GM12864 (cell line): ENCODE measurements around the gene NPHS1.

ENCODE experiments used
- DNase-seq: peaks from one replicate; pipeline ENCODE4 v3.0.0-alpha.2; 2011; ENCODE audit warnings: low read depth
- H3K4me3 ChIP-seq: 2 replicates; pipeline ENCODE4 v1.5.1; 2011; ENCODE audit warnings: mild to moderate bottlenecking, low read depth, low read length, control low read depth
- CTCF ChIP-seq: IDR thresholded peaks from 2 replicates; pipeline ENCODE4 v1.5.1; 2011; ENCODE audit warnings: low read depth, mild to moderate bottlenecking, moderate library complexity, low read length, control low read depth, inconsistent platforms; ENCODE audit errors: missing control alignments

NPHS1 gene

GRCh38 chr19:35860436-35860817, 8.1 kb upstream of the NPHS1 start:
- no peak for TF ChIP-seq CTCF
- no peak overlapping the region for H3K4me3 ChIP-seq
- DNase-seq = no peak

GRCh38 chr19:35859414-35859813, 7.1 kb upstream of the NPHS1 start:
- no peak for TF ChIP-seq CTCF
- DNase-seq = no peak
- no peak overlapping the region for H3K4me3 ChIP-seq

- DNase-seq = no peak
- H3K4me3 ChIP-seq = no peak overlapping the region
- no peak for TF ChIP-seq CTCF
Observed at GRCh38 chr19:35858311-35858710, 6.0 kb upstream of the NPHS1 start.

GRCh38 chr19:35856546-35857149, 4.3 kb upstream of the NPHS1 start, which contains the start of gene KIRREL2:
Gene KIRREL2, plus strand, starts transcription at chr19:35856911. Its CDS starts 209 bp downstream, at chr19:35857120.
- TF ChIP-seq CTCF = no peak
- peak within 1 kb of the TSS; percentile 41 for H3K4me3 ChIP-seq
- no peak for DNase-seq

GRCh38 chr19:35853038-35853756, 893 bp upstream of the NPHS1 start:
- H3K4me3 ChIP-seq = no peak overlapping the region
- no peak for TF ChIP-seq CTCF
- no peak for DNase-seq

GRCh38 chr19:35851213-35852028, 883 bp downstream of the NPHS1 start:
- no peak overlapping the region for H3K4me3 ChIP-seq

More at GRCh38 chr19:35851213-35852028, 883 bp downstream of the NPHS1 start:
- TF ChIP-seq CTCF = peak; percentile 18
- no peak for DNase-seq
